Heart left ventricle (tissue), 16 donors: ENCODE results near the gene CR1L. TPM values are rescaled to one million over a fixed set of nuclear protein-coding genes. Genes with fewer than 3 reads are reported as not detected.
"Not testable (repeated sequence)": the region's sequence is repeated elsewhere in the genome, so short reads cannot be mapped to it uniquely, and the experiment has no call there.

Experiments used
- ATAC-seq, 4 donors: fragments of 200-7000 bp; cut with Tn5 transposase; one replicate each; pipeline ENCODE4 v1.9.1; 2020 to 2022; ENCODE audit warnings: moderate library complexity in 4 of 4, mild to moderate bottlenecking in 3 of 4, moderate number of reproducible peaks in 1 of 4
- DNase-seq, 5 donors: peaks; one replicate each; pipeline ENCODE4 v3.0.0-alpha.2; 2020
- H3K27ac ChIP-seq, 12 donors: fragments of 200-600 bp; sonication (generic) in 4 of 12; one replicate each; pipeline versions ENCODE4 v1.5.0 to v1.8.0; 2016 to 2022; ENCODE audit warnings: mild to moderate bottlenecking in 2 of 12
- H3K27me3 ChIP-seq, 9 donors: fragments of 200-600 bp; sonication (generic) in 2 of 9; one replicate each; pipeline versions ENCODE4 v1.5.1 to v1.8.0; 2016 to 2022; ENCODE audit warnings: mild to moderate bottlenecking in 3 of 9
- H3K36me3 ChIP-seq, 9 donors: fragments of 200-600 bp; sonication (generic) in 2 of 9; one replicate each; pipeline versions ENCODE4 v1.5.0 to v1.8.0; 2018 to 2022; ENCODE audit warnings: mild to moderate bottlenecking in 2 of 9
- H3K4me1 ChIP-seq, 12 donors: fragments of 200-600 bp; sonication (generic) in 4 of 12; one replicate each; pipeline versions ENCODE4 v1.5.0 to v1.8.0; 2016 to 2022; ENCODE audit warnings: mild to moderate bottlenecking in 3 of 12
- H3K4me3 ChIP-seq, 12 donors: fragments of 200-600 bp; sonication (generic) in 4 of 12; one replicate each; pipeline versions ENCODE4 v1.5.0 to v1.8.0; 2017 to 2022; ENCODE audit warnings: mild to moderate bottlenecking in 9 of 12, moderate library complexity in 4 of 12
- H3K9me3 ChIP-seq, 12 donors: fragments of 200-600 bp; sonication (generic) in 4 of 12; one replicate each; pipeline versions ENCODE4 v1.5.0 to v1.8.0; 2016 to 2022; ENCODE audit warnings: mild to moderate bottlenecking in 1 of 12
- CTCF ChIP-seq, 12 donors: fragments of 200-600 bp; sonication (generic) in 4 of 12; IDR thresholded peaks; one replicate each; pipeline versions ENCODE4 v1.5.0 to v1.8.0; 2018 to 2022; ENCODE audit warnings: antibody characterized with exemption in 12 of 12, mild to moderate bottlenecking in 5 of 12
- POLR2A ChIP-seq, 2 donors: fragments of 450-650 bp; IDR thresholded peaks; one replicate each; pipeline ENCODE4 v1.6.1; 2017; ENCODE audit warnings: antibody characterized with exemption in 2 of 2, mild to moderate bottlenecking in 2 of 2, moderate library complexity in 2 of 2
- WGBS, 4 donors: extraction: QIAGEN DNeasy Blood & Tissue Kit in 2 of 4; methylation state at CpG; one replicate each; pipeline versions ENCODE4 v1.1.5 to v1.1.7; 2013 to 2018; 5-methylcytosine and 5-hydroxymethylcytosine counted together
- intact Hi-C, 10 donors: fragments of 100-400 bp; cut with DNase I; formaldehyde crosslinking; loops; one replicate each; pipeline versions ENCODE4 v1.11.1 to v1.14.2; 2022
- polyA plus RNA-seq, 2 donors: library from polyadenylated mRNA; stranded (reverse); fragments of 200-250 nt; gene quantifications; one replicate each; pipeline ENCODE4 v1.2.3, GENCODE V29; 2013
- total RNA-seq, 9 donors: library from RNA; depleted of rRNA in 2 of 9; stranded (reverse); fragments of >200 nt in 2 of 9; fragmentation: NEBNext Ultra II Directional in 3 of 9; extraction: Animal tissue kit (Norgen Biotek cat#: 25700) in 3 of 9; gene quantifications; one replicate each; pipeline versions ENCODE4 v1.1.0 to v1.2.4, GENCODE V29; 2016 to 2023
- donor health status: ischemic (EF 13 %, LVEDD 7.1; RV severe dilation, severe dysfunction).
- donor health status: healthy with polysubstance abuse.
- donor health status: DM: no; HTN: yes; CAD: no.
- donor health status: DM: no; HTN: no; CAD: no.
- donor health status: ischemic (EF 25% LVEDD 6.9; RV normal size, moderate dysfunction).
- donor health status: ischemic (EF 25% LVEDD 5.7; RV mildly dilated, moderate dysfunction).
- donor health status: healthy.
- donor health status: DM: yes; HTN: yes; CAD: no.
- donor health status: ischemic (EF 35%, LVEDD 5.7; RV mildly dilated, moderate dysfunction).
- donor health status: nonischemic (EF 11% LVEDD 7.7; RV severe dilation, severe dysfunction).
- donor health status: DM: yes; HTN: yes; CAD: no.
- donor health status: PGD.
- donor health status: ischemic (EF 29% LVEDD 5.4; RV normal size, mild dysfunction).
- donor health status: nonischemic (EF 23%, LVEDD 6.1; RV moderate dilation, normal function).

The CR1L gene
- total and polyA plus RNA-seq, 11 donors: 0.41 to 1.1 TPM; not detected in 9

DNA sequence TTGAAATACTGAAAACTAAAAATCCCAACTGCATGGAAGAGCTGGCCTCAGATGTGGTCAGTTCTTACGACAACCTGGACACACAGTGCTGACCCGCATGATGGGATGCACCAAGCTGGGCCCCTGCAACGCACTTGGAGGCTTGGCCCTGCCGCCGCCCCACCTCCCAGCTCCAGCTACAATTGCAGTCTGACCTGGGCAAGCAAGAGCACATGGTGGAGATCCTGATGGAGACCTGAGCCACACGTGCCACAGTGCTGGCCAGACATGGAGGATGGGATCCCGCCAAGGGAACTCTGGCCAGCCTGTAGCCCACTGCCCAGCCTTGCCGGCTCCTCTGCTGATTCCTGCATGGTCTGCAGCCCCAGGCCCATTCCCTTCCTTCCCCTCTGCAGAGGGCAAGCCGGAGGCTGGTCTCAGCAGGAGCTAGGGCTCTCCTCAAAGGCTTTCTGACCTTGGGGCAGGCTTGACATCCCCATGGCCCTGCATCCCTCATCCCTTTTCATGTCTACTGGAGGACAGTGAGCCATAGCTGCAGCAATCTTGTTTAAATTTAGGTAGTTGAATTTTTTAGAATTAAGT is 14.1 kb downstream of the CR1L start:
- ATAC-seq (no peak), DNase-seq (no peak)
- Histone ChIP-seq H3K9me3 (peaks cover 0 to 4% (median 0%) of the 10 kb centered on the region in 12 donors), H3K4me1 (no peaks in the 10 kb centered on the region), H3K27me3 (peaks cover 0 to 8% (median 0%) of the 10 kb centered on the region in 9 donors), H3K36me3 (no peaks in the 10 kb centered on the region), H3K27ac (no peak overlapping the region), H3K4me3 (no peak overlapping the region)
- intact Hi-C loops: no loop called here
- WGBS, 4 donors: 81 to 87% (median 84%) methylated on average over 7 to 9 of the region's 9 CpGs
- TF ChIP-seq CTCF (IDR thresholded peaks at IDR 0.05) (no peak), POLR2A (IDR thresholded peaks at IDR 0.05) (no peak)

- Histone ChIP-seq H3K4me1 (no peaks in the 10 kb centered on the region), H3K36me3 (no peaks in the 10 kb centered on the region), H3K9me3 (peaks cover 0 to 4% (median 0%) of the 10 kb centered on the region in 12 donors), H3K27me3 (peaks cover 0 to 8% (median 0%) of the 10 kb centered on the region in 9 donors), H3K4me3 (no peak overlapping the region), H3K27ac (no peak overlapping the region)
- DNase-seq (no peak), ATAC-seq (no peak)
- TF ChIP-seq CTCF (IDR thresholded peaks at IDR 0.05) (no peak), POLR2A (IDR thresholded peaks at IDR 0.05) (no peak)
- WGBS, 4 donors: 65 to 91% (median 71%) methylated on average over 2 to 10 of the region's 10 CpGs
- intact Hi-C loops: no loop called here
Measured at GRCh38 chr1:207659545-207660153, 14.7 kb downstream of the CR1L start.

- WGBS, 4 donors: 80 to 95% (median 87%) methylated on average over 1 to 2 of the region's 2 CpGs
- intact Hi-C loops, H3K9me3 ChIP-seq, H3K27ac ChIP-seq, H3K4me3 ChIP-seq, ATAC-seq, H3K36me3 ChIP-seq, H3K4me1 ChIP-seq, DNase-seq: not testable (repeated sequence)
- peaks cover 0 to 18% (median 0%) of the 10 kb centered on the region in 9 donors for H3K27me3 ChIP-seq
Measured at GRCh38 chr1:207661420-207661819, 16.5 kb downstream of the CR1L start.

DNA sequence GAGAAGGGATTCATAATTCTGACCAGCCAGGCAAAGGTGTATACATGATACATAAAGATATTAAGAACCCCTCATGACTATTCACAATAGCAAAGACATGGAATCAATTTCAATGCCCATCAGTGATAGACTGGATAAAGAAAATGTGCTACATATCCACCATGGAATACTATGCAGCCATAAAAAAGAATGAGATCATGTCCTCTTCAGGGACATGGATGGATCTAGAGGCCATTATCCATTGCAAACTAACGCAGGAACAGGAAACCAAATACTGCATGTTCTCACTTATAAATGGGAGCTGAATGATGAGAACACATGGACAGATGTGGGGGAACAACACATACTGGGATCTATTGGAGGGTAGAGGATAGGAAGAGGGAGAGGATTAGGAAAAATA is 21.4 kb downstream of the CR1L start:
- ATAC-seq (no peak), DNase-seq (no peak)
- intact Hi-C loops: no loop called here
- no peak overlapping the region for H3K4me3 ChIP-seq
- H3K4me1 ChIP-seq: peaks cover 0 to 8% (median 0%) of the 10 kb centered on the region in 12 donors
- no peaks in the 10 kb centered on the region for H3K36me3 ChIP-seq
- H3K27me3 ChIP-seq: peaks cover 0 to 59% (median 27%) of the 10 kb centered on the region in 9 donors
- 83 to 97% (median 84%) methylated on average over 1 of the region's 1 CpG for WGBS, 4 donors
- TF ChIP-seq POLR2A (IDR thresholded peaks at IDR 0.05): no peak
- no peak for TF ChIP-seq CTCF (IDR thresholded peaks at IDR 0.05)
- H3K27ac ChIP-seq: no peak overlapping the region
- H3K9me3 ChIP-seq: peaks cover 0 to 7% (median 0%) of the 10 kb centered on the region in 12 donors
